HepG2 (cell line): ENCODE data around the gene PCP4L1. TPM values are rescaled to one million over a fixed set of nuclear protein-coding genes. Genes with fewer than 3 reads are reported as not detected.

Source experiments
- ATF7-NPFF ChIP-seq: sonication (generic); formaldehyde crosslinking; IDR thresholded peaks from 2 replicates; pipeline ENCODE4 v1.8.1; 2023; ENCODE audit warnings: mild to moderate bottlenecking, low read depth, missing genetic modification reagents, moderate library complexity
- CAMTA2 ChIP-seq: sonication (generic); formaldehyde crosslinking; IDR thresholded peaks from 2 replicates; pipeline ENCODE4 v1.4.0; 2020; ENCODE audit warnings: mild to moderate bottlenecking, missing genetic modification reagents, borderline replicate concordance
- ELF1 ChIP-seq: sonication (generic); formaldehyde crosslinking; IDR thresholded peaks from 2 replicates; pipeline ENCODE4 v1.4.0; 2020; ENCODE audit warnings: missing genetic modification reagents
- ELF4 ChIP-seq: sonication (generic); formaldehyde crosslinking; IDR thresholded peaks from 2 replicates; pipeline ENCODE4 v1.5.0; 2020; ENCODE audit warnings: missing genetic modification reagents, mild to moderate bottlenecking, moderate library complexity, borderline replicate concordance
- MYNN ChIP-seq: sonication (generic); formaldehyde crosslinking; IDR thresholded peaks from 2 replicates; pipeline ENCODE4 v1.4.0; 2020; ENCODE audit warnings: mild to moderate bottlenecking, low read depth, missing genetic modification reagents
- NFIC ChIP-seq: IDR thresholded peaks from 2 replicates; pipeline ENCODE4 v1.6.1; 2012; ENCODE audit warnings: mild to moderate bottlenecking, low read length, inconsistent platforms
- RBM22 ChIP-seq: fragments of 200-400 bp; formaldehyde crosslinking; optimal IDR thresholded peaks from 2 replicates; pipeline ENCODE3; 2017; ENCODE audit warnings: mild to moderate bottlenecking, low read length, moderate library complexity
- SP1 ChIP-seq, 2 experiments: fragments of 450-650 bp in 1 of 2; sonication (generic) in 1 of 2; formaldehyde crosslinking in 1 of 2; IDR thresholded peaks; 2 replicates each; pipeline versions ENCODE4 v1.4.0 to v1.6.1; 2016 to 2020; ENCODE audit warnings: missing genetic modification reagents in 1 of 2
- THAP11 ChIP-seq: IDR thresholded peaks from 2 replicates; pipeline ENCODE4 v1.6.1; 2016; ENCODE audit warnings: missing biosample characterization, missing genetic modification reagents
- ZFAT ChIP-seq: sonication (generic); formaldehyde crosslinking; conservative IDR thresholded peaks from 2 replicates; pipeline ENCODE4 v1.8.1; 2023; ENCODE audit warnings: missing genetic modification reagents, inconsistent platforms
- ZNF207 ChIP-seq: fragments of 450-650 bp; IDR thresholded peaks from 2 replicates; pipeline ENCODE4 v1.6.1; 2016; ENCODE audit warnings: antibody characterized with exemption, borderline replicate concordance
- ZNF577 ChIP-seq: sonication (generic); formaldehyde crosslinking; IDR thresholded peaks from 2 replicates; pipeline ENCODE4 v1.4.0; 2020; ENCODE audit warnings: mild to moderate bottlenecking, low read depth, missing genetic modification reagents, borderline replicate concordance
- polyA plus RNA-seq, 8 experiments: library from polyadenylated mRNA; depleted of rRNA in 3 of 8; stranded (reverse) in 7 of 8; unstranded in 1 of 8; fragments of >200 nt; fragmentation: Illumina TruSeq in 4 of 8; extraction: Trizol in 4 of 8; gene quantifications; 2 replicates each; pipeline versions ENCODE4 v1.2.1 to v1.2.3, GENCODE V29; 2011 to 2016; ENCODE audit warnings: low read depth in 4 of 8, missing spikeins in 1 of 8, mixed read lengths in 1 of 8; ENCODE audit not compliant: insufficient read depth in 1 of 8
- total RNA-seq, 5 experiments: library from RNA; depleted of rRNA; stranded (reverse); fragments of >200 nt; fragmentation: Illumina TruSeq; extraction: Trizol; gene quantifications; 2 replicates each; pipeline ENCODE4 v1.2.3, GENCODE V29; 2016; ENCODE audit warnings: low read depth in 1 of 5
- TF ChIP-seq, protein P1 (sequence below): sonication (generic); formaldehyde crosslinking; IDR thresholded peaks from 2 replicates; pipeline ENCODE4 v1.5.1; 2020; ENCODE audit warnings: mild to moderate bottlenecking, missing genetic modification reagents, borderline replicate concordance
- TF ChIP-seq, protein P2 (sequence below): sonication (generic); formaldehyde crosslinking; IDR thresholded peaks from 2 replicates; pipeline ENCODE4 v1.4.0; 2020; ENCODE audit warnings: low read depth, missing genetic modification reagents
- TF ChIP-seq, protein P3 (sequence below): sonication (generic); formaldehyde crosslinking; IDR thresholded peaks from 2 replicates; pipeline ENCODE4 v1.4.0; 2020; ENCODE audit warnings: missing genetic modification reagents

PCP4L1 gene
- total and polyA plus RNA-seq, 2 of the 13 experiments (the other 11 are each of a cell fraction or from before 2014, with no cell fraction given), result 0.28 TPM; not detected in 1

DNA sequence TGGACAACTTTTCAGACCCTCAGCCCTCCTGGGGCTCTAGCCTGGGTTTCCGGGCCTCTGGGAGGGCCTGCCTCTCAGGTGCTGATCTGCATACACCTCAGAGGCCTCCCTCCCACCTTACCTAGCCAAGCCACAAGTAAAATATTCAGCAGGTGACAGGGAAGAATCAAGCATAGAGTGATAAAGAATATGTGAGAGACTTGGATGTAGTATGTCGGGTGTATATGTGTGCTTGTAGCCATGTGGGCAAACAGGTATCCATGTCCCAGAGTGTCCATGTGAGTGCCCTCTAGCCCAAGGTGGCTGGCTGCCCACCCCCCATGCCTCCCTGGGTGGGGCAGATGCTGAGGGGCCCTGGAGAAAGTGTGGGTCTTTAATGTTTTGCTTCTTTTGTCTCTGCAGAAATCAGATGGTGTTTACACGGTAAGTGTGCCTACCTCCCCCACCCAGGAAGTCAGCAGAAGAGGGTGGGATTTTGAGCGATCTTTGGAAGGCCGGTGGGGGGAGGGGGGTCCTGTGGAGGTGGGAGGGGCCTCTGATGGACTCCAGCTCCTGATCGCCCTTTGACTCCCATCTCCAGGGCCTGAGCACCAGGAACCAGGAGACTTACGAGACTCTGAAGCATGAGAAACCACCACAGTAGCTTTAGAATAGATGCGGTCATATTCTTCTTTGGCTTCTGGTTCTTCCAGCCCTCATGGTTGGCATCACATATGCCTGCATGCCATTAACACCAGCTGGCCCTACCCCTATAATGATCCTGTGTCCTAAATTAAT, 40.1 kb upstream of the PCP4L1 start (continued):
- TF ChIP-seq NFIC (no peak), RBM22 (peak; percentile 78), MYNN (no peak), ATF7-NPFF (CRISPR knock-in tag) (no peak), ELF4 (CRISPR knock-in tag) (peak; percentile 77; the same call in 1 of the 2 replicates), SP1 (IDR thresholded peaks at IDR 0.05) (no peak), SP1 (CRISPR knock-in tag; IDR thresholded peaks at IDR 0.05) (peak; percentile 36; the same call in 1 of the 2 replicates), ZNF207 (no peak), ZFAT (CRISPR knock-in tag) (no peak), THAP11 (CRISPR knock-in tag) (peak; percentile 12; the same call in 1 of the 2 replicates), ELF1 (CRISPR knock-in tag) (peak; percentile 81), CAMTA2 (no peak), ZNF577 (CRISPR knock-in tag) (no peak)
- TF ChIP-seq, protein P1, sequence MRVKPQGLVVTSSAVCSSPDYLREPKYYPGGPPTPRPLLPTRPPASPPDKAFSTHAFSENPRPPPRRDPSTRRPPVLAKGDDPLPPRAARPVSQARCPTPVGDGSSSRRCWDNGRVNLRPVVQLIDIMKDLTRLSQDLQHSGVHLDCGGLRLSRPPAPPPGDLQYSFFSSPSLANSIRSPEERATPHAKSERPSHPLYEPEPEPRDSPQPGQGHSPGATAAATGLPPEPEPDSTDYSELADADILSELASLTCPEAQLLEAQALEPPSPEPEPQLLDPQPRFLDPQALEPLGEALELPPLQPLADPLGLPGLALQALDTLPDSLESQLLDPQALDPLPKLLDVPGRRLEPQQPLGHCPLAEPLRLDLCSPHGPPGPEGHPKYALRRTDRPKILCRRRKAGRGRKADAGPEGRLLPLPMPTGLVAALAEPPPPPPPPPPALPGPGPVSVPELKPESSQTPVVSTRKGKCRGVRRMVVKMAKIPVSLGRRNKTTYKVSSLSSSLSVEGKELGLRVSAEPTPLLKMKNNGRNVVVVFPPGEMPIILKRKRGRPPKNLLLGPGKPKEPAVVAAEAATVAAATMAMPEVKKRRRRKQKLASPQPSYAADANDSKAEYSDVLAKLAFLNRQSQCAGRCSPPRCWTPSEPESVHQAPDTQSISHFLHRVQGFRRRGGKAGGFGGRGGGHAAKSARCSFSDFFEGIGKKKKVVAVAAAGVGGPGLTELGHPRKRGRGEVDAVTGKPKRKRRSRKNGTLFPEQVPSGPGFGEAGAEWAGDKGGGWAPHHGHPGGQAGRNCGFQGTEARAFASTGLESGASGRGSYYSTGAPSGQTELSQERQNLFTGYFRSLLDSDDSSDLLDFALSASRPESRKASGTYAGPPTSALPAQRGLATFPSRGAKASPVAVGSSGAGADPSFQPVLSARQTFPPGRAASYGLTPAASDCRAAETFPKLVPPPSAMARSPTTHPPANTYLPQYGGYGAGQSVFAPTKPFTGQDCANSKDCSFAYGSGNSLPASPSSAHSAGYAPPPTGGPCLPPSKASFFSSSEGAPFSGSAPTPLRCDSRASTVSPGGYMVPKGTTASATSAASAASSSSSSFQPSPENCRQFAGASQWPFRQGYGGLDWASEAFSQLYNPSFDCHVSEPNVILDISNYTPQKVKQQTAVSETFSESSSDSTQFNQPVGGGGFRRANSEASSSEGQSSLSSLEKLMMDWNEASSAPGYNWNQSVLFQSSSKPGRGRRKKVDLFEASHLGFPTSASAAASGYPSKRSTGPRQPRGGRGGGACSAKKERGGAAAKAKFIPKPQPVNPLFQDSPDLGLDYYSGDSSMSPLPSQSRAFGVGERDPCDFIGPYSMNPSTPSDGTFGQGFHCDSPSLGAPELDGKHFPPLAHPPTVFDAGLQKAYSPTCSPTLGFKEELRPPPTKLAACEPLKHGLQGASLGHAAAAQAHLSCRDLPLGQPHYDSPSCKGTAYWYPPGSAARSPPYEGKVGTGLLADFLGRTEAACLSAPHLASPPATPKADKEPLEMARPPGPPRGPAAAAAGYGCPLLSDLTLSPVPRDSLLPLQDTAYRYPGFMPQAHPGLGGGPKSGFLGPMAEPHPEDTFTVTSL, result 0 out of 2 replicates have a peak, but pooled peaks have one; percentile 10
- TF ChIP-seq, protein P2, sequence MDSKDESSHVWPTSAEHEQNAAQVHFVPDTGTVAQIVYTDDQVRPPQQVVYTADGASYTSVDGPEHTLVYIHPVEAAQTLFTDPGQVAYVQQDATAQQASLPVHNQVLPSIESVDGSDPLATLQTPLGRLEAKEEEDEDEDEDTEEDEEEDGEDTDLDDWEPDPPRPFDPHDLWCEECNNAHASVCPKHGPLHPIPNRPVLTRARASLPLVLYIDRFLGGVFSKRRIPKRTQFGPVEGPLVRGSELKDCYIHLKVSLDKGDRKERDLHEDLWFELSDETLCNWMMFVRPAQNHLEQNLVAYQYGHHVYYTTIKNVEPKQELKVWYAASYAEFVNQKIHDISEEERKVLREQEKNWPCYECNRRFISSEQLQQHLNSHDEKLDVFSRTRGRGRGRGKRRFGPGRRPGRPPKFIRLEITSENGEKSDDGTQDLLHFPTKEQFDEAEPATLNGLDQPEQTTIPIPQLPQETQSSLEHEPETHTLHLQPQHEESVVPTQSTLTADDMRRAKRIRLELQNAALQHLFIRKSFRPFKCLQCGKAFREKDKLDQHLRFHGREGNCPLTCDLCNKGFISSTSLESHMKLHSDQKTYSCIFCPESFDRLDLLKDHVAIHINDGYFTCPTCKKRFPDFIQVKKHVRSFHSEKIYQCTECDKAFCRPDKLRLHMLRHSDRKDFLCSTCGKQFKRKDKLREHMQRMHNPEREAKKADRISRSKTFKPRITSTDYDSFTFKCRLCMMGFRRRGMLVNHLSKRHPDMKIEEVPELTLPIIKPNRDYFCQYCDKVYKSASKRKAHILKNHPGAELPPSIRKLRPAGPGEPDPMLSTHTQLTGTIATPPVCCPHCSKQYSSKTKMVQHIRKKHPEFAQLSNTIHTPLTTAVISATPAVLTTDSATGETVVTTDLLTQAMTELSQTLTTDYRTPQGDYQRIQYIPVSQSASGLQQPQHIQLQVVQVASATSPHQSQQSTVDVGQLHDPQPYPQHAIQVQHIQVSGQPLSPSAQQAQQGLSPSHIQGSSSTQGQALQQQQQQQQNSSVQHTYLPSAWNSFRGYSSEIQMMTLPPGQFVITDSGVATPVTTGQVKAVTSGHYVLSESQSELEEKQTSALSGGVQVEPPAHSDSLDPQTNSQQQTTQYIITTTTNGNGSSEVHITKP, result peak; percentile 40; the same call in 1 of the 2 replicates
- TF ChIP-seq, protein P3, sequence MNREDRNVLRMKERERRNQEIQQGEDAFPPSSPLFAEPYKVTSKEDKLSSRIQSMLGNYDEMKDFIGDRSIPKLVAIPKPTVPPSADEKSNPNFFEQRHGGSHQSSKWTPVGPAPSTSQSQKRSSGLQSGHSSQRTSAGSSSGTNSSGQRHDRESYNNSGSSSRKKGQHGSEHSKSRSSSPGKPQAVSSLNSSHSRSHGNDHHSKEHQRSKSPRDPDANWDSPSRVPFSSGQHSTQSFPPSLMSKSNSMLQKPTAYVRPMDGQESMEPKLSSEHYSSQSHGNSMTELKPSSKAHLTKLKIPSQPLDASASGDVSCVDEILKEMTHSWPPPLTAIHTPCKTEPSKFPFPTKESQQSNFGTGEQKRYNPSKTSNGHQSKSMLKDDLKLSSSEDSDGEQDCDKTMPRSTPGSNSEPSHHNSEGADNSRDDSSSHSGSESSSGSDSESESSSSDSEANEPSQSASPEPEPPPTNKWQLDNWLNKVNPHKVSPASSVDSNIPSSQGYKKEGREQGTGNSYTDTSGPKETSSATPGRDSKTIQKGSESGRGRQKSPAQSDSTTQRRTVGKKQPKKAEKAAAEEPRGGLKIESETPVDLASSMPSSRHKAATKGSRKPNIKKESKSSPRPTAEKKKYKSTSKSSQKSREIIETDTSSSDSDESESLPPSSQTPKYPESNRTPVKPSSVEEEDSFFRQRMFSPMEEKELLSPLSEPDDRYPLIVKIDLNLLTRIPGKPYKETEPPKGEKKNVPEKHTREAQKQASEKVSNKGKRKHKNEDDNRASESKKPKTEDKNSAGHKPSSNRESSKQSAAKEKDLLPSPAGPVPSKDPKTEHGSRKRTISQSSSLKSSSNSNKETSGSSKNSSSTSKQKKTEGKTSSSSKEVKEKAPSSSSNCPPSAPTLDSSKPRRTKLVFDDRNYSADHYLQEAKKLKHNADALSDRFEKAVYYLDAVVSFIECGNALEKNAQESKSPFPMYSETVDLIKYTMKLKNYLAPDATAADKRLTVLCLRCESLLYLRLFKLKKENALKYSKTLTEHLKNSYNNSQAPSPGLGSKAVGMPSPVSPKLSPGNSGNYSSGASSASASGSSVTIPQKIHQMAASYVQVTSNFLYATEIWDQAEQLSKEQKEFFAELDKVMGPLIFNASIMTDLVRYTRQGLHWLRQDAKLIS (CRISPR knock-in tag), result peak; percentile 5; the same call in 1 of the 2 replicates
